Measurements from ENCODE around the gene NR2C2AP. TPM values are rescaled to one million over a fixed set of nuclear protein-coding genes. Genes with fewer than 3 reads are reported as not detected.
A peak's percentile ranks its signal among the peaks of the same experiment; 100 is the strongest.

Gene NR2C2AP
- total and polyA plus RNA-seq, 12 donors: 3.2 to 23.4 (median 5.7) TPM

DNA sequence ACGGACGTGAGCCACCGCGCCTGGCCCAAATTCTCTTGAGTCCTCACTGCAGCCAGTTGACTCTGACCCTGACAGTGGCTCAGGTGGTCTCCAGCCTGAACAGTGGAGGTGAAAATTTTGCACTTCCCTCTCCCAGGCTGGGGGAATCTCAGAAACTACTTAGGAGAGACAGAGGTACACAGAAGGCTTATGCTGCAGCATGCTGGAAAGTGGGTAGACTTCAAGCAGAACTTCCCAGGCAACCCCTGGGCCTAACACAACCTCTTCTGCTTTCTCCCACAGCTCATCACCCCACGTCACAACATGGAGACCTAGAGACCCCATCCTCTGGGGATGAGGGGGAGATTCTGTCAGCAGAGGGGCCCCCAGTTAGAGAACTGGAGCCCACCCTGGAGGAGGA is 23.0 kb upstream of the NR2C2AP start:
- TF ChIP-seq, protein P1, sequence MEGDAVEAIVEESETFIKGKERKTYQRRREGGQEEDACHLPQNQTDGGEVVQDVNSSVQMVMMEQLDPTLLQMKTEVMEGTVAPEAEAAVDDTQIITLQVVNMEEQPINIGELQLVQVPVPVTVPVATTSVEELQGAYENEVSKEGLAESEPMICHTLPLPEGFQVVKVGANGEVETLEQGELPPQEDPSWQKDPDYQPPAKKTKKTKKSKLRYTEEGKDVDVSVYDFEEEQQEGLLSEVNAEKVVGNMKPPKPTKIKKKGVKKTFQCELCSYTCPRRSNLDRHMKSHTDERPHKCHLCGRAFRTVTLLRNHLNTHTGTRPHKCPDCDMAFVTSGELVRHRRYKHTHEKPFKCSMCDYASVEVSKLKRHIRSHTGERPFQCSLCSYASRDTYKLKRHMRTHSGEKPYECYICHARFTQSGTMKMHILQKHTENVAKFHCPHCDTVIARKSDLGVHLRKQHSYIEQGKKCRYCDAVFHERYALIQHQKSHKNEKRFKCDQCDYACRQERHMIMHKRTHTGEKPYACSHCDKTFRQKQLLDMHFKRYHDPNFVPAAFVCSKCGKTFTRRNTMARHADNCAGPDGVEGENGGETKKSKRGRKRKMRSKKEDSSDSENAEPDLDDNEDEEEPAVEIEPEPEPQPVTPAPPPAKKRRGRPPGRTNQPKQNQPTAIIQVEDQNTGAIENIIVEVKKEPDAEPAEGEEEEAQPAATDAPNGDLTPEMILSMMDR (IDR thresholded peaks at IDR 0.05): no peak
- intact Hi-C loops (cut with DNase I): no loop called here
- no peak for DNase-seq
- H3K4me3 ChIP-seq: no peak overlapping the region
- H3K27me3 ChIP-seq: peaks cover 8 to 83% (median 48%) of the 10 kb centered on the region in 7 donors
- peaks cover 0 to 10% (median 0%) of the 10 kb centered on the region in 9 donors for H3K4me1 ChIP-seq
- H3K9me3 ChIP-seq: no peaks in the 10 kb centered on the region
- H3K36me3 ChIP-seq: no peaks in the 10 kb centered on the region
- WGBS, 2 donors: 78 to 81% methylated on average over 5 of the region's 5 CpGs
- H3K27ac ChIP-seq: no peak overlapping the region
- ATAC-seq: no peak

DNA sequence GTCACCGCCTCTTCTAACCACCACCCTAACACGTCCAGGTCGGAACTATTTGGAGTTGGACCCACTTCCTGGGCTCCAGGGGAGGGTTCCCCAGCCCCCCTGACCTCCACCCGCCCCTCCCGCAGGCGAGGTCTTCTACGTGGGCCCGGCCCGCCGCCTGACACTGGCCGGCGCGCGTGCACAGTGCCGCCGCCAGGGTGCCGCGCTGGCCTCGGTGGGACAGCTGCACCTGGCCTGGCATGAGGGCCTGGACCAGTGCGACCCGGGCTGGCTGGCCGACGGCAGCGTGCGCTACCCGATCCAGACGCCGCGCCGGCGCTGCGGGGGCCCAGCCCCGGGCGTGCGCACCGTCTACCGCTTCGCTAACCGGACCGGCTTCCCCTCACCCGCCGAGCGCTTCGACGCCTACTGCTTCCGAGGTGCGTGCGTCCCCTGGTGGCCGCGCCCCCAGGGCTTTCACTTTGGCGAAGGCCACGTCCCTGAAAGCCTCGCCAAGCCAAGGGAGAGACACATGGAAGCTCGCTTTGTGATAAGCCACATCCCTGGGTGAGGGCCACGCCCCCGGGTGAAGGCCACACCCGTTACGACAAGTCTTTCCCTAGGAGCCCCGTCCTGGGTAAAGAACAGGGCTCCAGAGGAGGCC is 21.8 kb upstream of the NR2C2AP start:
- Histone ChIP-seq H3K4me3 (peak overlapping the region in 8 of 10 donors; percentile 21 to 53 (median 37)), H3K36me3 (no peaks in the 10 kb centered on the region), H3K27ac (no peak overlapping the region), H3K27me3 (peaks cover 8 to 76% (median 45%) of the 10 kb centered on the region in 7 donors), H3K4me1 (peaks cover 0 to 10% (median 0%) of the 10 kb centered on the region in 9 donors), H3K9me3 (no peaks in the 10 kb centered on the region)
- intact Hi-C loops (cut with DNase I): loop anchor here in 1 of 10 donors (5.0 kb wide), 1 partner anchor 78 kb away; no protein-coding TSS in a partner anchor
- DNase-seq (peak; percentile 26 to 57), ATAC-seq (peak in 6 of 8 donors; percentile 28 to 74 (median 56))
- TF ChIP-seq, protein P1 (IDR thresholded peaks at IDR 0.05): peak; percentile 31 to 81 (median 56)
- 1 to 2% methylated on average over 59 of the region's 59 CpGs for WGBS, 2 donors

- Histone ChIP-seq H3K4me3 (peak overlapping the region in 4 of 10 donors; percentile 21 to 53 (median 44)), H3K36me3 (no peaks in the 10 kb centered on the region), H3K4me1 (peaks cover 0 to 10% (median 0%) of the 10 kb centered on the region in 9 donors), H3K27ac (no peak overlapping the region), H3K9me3 (no peaks in the 10 kb centered on the region), H3K27me3 (peaks cover 8 to 75% (median 45%) of the 10 kb centered on the region in 7 donors)
- DNase-seq: no peak
- 64 to 66% methylated on average over 17 of the region's 17 CpGs for WGBS, 2 donors
- intact Hi-C loops (cut with DNase I): loop anchor here in 1 of 10 donors (5.0 kb wide), 1 partner anchor 77 kb away; no protein-coding TSS in a partner anchor
- TF ChIP-seq, protein P1 (IDR thresholded peaks at IDR 0.05): no peak
- no peak for ATAC-seq
These were observed 21.1 kb upstream of the NR2C2AP start for GRCh38 chr19:19224150-19224851.

DNA sequence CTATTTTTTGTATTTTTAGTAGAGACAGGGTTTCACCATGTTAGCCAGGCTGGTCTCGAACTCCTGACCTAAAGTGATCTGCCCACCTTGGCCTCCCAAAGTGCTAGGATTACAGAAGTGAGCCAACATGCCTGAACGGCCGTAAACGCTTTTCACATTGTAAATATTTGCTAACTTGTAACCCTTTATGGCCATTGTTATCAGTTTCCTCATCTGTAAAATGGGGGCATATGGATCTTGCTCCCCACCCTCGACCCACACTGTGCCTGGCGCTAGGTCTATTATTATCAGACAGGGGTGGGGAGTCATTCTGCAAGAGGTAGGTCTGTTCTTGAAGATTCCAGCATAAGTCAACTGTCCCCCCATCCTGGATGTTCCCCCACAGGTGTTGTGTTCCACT is 20.4 kb upstream of the NR2C2AP start:
- 82 to 86% methylated on average over 6 of the region's 6 CpGs for whole genome bisulfite sequencing, 2 donors
- Histone ChIP-seq H3K4me3 (no peak overlapping the region), H3K27ac (no peak overlapping the region), H3K27me3 (peaks cover 8 to 75% (median 45%) of the 10 kb centered on the region in 7 donors), H3K36me3 (no peaks in the 10 kb centered on the region), H3K4me1 (peaks cover 0 to 10% (median 0%) of the 10 kb centered on the region in 9 donors), H3K9me3 (no peaks in the 10 kb centered on the region)
- TF ChIP-seq, protein P1 (IDR thresholded peaks at IDR 0.05): no peak
- no peak for ATAC-seq
- DNase-seq: no peak
- intact Hi-C loops (cut with DNase I): loop anchor here in 1 of 10 donors (5.0 kb wide), 1 partner anchor 76 kb away; no protein-coding TSS in a partner anchor

Measured in heart right ventricle (tissue), 16 donors.